ENCODE data around the gene GPC5.

- TF ChIP-seq, protein P1, sequence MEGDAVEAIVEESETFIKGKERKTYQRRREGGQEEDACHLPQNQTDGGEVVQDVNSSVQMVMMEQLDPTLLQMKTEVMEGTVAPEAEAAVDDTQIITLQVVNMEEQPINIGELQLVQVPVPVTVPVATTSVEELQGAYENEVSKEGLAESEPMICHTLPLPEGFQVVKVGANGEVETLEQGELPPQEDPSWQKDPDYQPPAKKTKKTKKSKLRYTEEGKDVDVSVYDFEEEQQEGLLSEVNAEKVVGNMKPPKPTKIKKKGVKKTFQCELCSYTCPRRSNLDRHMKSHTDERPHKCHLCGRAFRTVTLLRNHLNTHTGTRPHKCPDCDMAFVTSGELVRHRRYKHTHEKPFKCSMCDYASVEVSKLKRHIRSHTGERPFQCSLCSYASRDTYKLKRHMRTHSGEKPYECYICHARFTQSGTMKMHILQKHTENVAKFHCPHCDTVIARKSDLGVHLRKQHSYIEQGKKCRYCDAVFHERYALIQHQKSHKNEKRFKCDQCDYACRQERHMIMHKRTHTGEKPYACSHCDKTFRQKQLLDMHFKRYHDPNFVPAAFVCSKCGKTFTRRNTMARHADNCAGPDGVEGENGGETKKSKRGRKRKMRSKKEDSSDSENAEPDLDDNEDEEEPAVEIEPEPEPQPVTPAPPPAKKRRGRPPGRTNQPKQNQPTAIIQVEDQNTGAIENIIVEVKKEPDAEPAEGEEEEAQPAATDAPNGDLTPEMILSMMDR (CRISPR knock-in tag; IDR thresholded peaks at IDR 0.05), result no peak
- no peak for TF ChIP-seq MAX (IDR thresholded peaks at IDR 0.05)
- no peak for TF ChIP-seq PATZ1 (CRISPR knock-in tag; IDR thresholded peaks at IDR 0.05)
- no peak for TF ChIP-seq NR1H2 (CRISPR knock-in tag; IDR thresholded peaks at IDR 0.05; ENCODE audit: borderline replicate concordance, low read depth)
- no peak for TF ChIP-seq HHEX (CRISPR knock-in tag; IDR thresholded peaks at IDR 0.05)
- TF ChIP-seq ZNF670 (CRISPR knock-in tag; IDR thresholded peaks at IDR 0.05; ENCODE audit: borderline replicate concordance), result no peak
- no peak for TF ChIP-seq SRSF9 (IDR thresholded peaks at IDR 0.05; ENCODE audit: borderline replicate concordance, insufficient read depth, low read depth, low read length, poor library complexity, severe bottlenecking)
These were observed 56.2 kb downstream of the GPC5 start for GRCh38 chr13:91454666-91455065.

All from HepG2 (cell line).